Measurements from ENCODE around the gene PALB2. TPM values are rescaled to one million over a fixed set of nuclear protein-coding genes. Genes with fewer than 3 reads are reported as not detected.
"Not testable (repeated sequence)": the region's sequence is repeated elsewhere in the genome, so short reads cannot be mapped to it uniquely, and the experiment has no call there.

The PALB2 gene
- total RNA-seq, 1 donor from 2014 or later, result 21.0 TPM

DNA sequence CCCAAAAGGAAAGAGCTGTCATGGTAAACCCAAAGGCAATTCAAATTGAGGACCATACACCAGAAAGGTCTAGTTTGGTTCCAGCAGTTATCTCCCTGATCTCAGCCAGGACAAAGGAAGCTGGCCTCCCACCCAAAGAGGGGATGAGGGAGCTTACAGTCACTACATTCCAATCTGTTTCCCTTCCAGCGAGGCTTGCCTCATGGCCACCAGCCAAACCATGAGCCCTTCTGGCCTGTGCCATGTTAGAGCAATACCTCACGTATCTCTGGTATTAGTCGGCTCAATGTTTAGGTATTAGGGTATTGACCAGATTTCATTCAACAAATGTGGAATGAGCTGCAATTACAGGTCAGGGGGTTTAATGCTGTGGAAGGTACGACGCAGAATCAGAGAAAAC is 53.4 kb downstream of the PALB2 start:
- no peaks in the 10 kb centered on the region for H3K27me3 Mint-ChIP-seq
- H3K9me3 Mint-ChIP-seq (ENCODE audit: low read depth), result no peaks in the 10 kb centered on the region
- no peaks in the 10 kb centered on the region for H3K4me1 Mint-ChIP-seq (ENCODE audit: low read depth)
- TF ChIP-seq, protein P1, sequence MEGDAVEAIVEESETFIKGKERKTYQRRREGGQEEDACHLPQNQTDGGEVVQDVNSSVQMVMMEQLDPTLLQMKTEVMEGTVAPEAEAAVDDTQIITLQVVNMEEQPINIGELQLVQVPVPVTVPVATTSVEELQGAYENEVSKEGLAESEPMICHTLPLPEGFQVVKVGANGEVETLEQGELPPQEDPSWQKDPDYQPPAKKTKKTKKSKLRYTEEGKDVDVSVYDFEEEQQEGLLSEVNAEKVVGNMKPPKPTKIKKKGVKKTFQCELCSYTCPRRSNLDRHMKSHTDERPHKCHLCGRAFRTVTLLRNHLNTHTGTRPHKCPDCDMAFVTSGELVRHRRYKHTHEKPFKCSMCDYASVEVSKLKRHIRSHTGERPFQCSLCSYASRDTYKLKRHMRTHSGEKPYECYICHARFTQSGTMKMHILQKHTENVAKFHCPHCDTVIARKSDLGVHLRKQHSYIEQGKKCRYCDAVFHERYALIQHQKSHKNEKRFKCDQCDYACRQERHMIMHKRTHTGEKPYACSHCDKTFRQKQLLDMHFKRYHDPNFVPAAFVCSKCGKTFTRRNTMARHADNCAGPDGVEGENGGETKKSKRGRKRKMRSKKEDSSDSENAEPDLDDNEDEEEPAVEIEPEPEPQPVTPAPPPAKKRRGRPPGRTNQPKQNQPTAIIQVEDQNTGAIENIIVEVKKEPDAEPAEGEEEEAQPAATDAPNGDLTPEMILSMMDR (IDR thresholded peaks at IDR 0.05; ENCODE audit: unreplicated experiment), result no peak
- H3K27ac Mint-ChIP-seq, result no peak overlapping the region
- H3K4me3 Mint-ChIP-seq (ENCODE audit: low read depth), result no peak overlapping the region
- DNase-seq (ENCODE audit: low spot score, unreplicated experiment), result no peak
- H3K36me3 Mint-ChIP-seq (ENCODE audit: insufficient read depth), result peaks cover 21% of the 10 kb centered on the region

DNA sequence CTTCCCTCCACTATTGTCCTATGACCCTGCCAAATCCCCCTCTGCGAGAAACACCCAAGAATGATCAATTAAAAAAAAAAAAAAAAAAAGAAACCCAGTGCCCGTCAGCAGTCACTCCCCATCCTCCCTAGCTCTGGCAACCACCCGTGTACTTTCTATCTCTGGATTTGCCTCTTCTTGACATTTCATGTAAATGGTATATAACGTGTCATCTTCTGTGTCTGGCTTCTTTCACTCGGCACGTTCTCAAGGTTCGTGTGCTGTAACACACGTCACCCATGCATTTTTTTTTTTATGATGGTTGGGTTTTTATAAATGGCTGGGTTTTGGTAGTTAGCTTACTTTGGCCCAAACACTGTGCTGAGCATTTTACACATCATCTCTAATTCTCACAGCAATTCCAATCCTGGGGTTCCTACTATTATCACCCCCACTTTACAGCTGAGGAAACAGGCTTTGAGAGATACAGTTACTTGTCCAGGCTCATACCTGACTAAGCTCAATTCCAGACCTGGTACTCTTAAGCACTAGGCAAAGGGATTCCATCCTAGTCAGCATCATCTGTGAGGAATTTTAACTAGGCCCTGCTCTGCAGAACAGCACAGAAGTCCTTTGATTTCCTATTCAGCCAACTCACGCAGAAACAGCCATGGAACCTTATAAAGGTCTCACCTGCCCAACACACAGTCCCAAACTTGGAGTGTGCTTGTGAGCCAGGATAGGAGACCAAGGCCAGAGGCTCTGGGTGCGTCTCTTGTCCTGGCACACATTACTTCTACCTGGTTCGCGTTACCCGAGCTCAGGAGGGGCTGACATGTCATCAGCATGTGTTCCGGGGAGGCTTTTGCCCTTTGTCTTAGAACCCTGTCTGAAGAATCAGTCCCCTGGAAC is 56.7 kb downstream of the PALB2 start:
- no peak overlapping the region for H3K27ac Mint-ChIP-seq
- no peak for DNase-seq (ENCODE audit: low spot score, unreplicated experiment)
- no peaks in the 10 kb centered on the region for H3K9me3 Mint-ChIP-seq (ENCODE audit: low read depth)
- peaks cover 16% of the 10 kb centered on the region for H3K36me3 Mint-ChIP-seq (ENCODE audit: insufficient read depth)
- no peaks in the 10 kb centered on the region for H3K4me1 Mint-ChIP-seq (ENCODE audit: low read depth)
- no peak overlapping the region for H3K4me3 Mint-ChIP-seq (ENCODE audit: low read depth)
- TF ChIP-seq, protein P1 (IDR thresholded peaks at IDR 0.05; ENCODE audit: unreplicated experiment), result no peak
- H3K27me3 Mint-ChIP-seq, result no peaks in the 10 kb centered on the region

DNA sequence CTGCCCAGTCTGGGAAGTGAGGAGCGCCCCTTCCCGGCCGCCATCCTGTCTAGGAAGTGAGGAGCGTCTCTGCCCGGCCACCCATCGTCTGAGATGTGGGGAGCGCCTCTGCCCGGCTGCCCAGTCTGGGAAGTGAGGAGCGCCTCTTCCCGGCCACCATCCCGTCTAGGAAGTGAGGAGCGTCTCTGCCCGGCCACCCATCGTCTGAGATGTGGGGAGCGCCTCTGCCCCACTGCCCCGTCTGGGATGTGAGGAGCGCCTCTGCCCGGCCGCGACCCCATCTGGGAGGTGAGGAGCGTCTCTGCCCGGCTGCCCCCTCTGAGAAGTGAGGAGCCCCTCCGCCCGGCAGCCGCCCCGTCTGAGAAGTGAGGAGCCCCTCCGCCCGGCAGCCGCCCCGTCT is 57.8 kb downstream of the PALB2 start:
- not testable (repeated sequence) for H3K27me3 Mint-ChIP-seq; H3K9me3 Mint-ChIP-seq (ENCODE audit: low read depth); DNase-seq (ENCODE audit: low spot score, unreplicated experiment); H3K27ac Mint-ChIP-seq; H3K4me1 Mint-ChIP-seq (ENCODE audit: low read depth); H3K4me3 Mint-ChIP-seq (ENCODE audit: low read depth)
- peaks cover 14% of the 10 kb centered on the region for H3K36me3 Mint-ChIP-seq (ENCODE audit: insufficient read depth)

DNA sequence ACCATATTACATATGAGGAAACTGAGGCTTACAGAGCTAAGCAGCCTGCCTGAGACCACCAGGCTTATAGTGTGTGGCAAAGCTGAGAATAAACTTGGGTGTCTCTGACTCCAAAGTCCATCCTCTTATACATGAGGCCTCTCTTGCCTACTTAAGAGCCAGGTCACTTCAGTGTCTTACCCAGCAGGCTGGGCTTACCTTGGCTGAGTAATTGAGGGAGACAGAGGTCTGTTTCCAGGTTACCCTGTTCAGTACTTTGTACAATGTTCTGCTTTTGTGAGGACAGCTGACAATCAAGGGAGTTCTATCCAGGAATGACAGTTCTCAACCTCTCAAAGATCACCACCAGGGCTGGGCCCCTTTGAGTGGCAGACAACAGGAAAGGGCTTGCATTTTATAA is 59.3 kb downstream of the PALB2 start:
- TF ChIP-seq, protein P1 (IDR thresholded peaks at IDR 0.05; ENCODE audit: unreplicated experiment), result no peak

DNA sequence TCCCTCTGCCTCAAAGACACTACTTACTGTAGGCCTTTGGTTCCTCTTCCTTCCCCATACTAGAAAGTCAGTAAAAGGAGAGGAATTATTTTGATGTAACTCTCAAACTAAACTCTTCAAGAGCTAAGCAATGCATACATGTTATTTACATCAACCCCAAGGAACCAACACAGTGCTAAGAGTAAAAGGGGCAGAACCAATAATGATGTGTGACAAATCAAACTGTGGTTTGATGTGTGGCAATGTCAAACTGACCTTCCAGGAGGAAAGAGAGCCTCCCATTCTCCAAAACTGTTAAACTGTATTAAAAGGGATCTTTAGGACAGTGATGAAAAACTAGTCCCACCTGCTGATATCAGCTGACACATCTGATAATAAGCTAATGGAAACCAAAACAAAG is 60.7 kb downstream of the PALB2 start:
- no peak for DNase-seq (ENCODE audit: low spot score, unreplicated experiment)
- Mint-ChIP-seq H3K9me3 (ENCODE audit: low read depth) (no peaks in the 10 kb centered on the region), H3K27ac (no peak overlapping the region), H3K4me1 (ENCODE audit: low read depth) (no peaks in the 10 kb centered on the region), H3K4me3 (ENCODE audit: low read depth) (no peak overlapping the region), H3K36me3 (ENCODE audit: insufficient read depth) (peaks cover 12% of the 10 kb centered on the region), H3K27me3 (no peaks in the 10 kb centered on the region)
- TF ChIP-seq, protein P1 (IDR thresholded peaks at IDR 0.05; ENCODE audit: unreplicated experiment), result no peak

More for the DNA sequence above, 59.3 kb downstream of the PALB2 start:
- Mint-ChIP-seq H3K27me3 (no peaks in the 10 kb centered on the region), H3K36me3 (ENCODE audit: insufficient read depth) (peaks cover 14% of the 10 kb centered on the region), H3K27ac (no peak overlapping the region), H3K9me3 (ENCODE audit: low read depth) (no peaks in the 10 kb centered on the region), H3K4me3 (ENCODE audit: low read depth) (no peak overlapping the region), H3K4me1 (ENCODE audit: low read depth) (no peaks in the 10 kb centered on the region)
- DNase-seq (ENCODE audit: low spot score, unreplicated experiment), result no peak

DNA sequence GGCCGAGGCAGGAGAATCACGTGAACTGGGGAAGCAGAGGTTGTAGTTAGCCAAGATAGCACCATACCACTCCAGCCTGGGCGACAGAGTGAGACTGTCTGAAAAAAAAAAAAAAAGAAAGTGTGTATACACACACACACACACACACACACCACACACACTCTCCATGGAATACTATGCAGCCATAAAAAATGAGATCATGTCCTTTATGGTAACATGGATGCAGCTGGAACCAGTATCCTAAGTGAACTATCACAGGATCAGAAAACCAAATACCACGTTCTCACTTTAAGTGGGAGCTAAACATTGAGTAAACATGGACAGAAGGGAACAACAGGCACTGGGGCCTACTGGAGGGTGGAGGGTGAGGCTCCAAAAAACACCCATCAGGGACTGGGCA is 61.7 kb downstream of the PALB2 start:
- Mint-ChIP-seq H3K4me3 (ENCODE audit: low read depth) (no peak overlapping the region), H3K4me1 (ENCODE audit: low read depth) (no peaks in the 10 kb centered on the region), H3K27ac (no peak overlapping the region), H3K36me3 (ENCODE audit: insufficient read depth) (peaks cover 11% of the 10 kb centered on the region), H3K27me3 (no peaks in the 10 kb centered on the region), H3K9me3 (ENCODE audit: low read depth) (no peaks in the 10 kb centered on the region)
- no peak for DNase-seq (ENCODE audit: low spot score, unreplicated experiment)
- TF ChIP-seq, protein P1 (IDR thresholded peaks at IDR 0.05; ENCODE audit: unreplicated experiment), result no peak

All from progenitor cell of endocrine pancreas (in vitro differentiated cells).